DND-41 (cell line): ENCODE results near the gene ERC1.

Source experiments
- ATAC-seq: fragments of 200-7000 bp; cut with Tn5 transposase; 3 replicates; pipeline ENCODE4 v1.9.1; 2021; ENCODE audit warnings: low read depth; ENCODE audit not compliant: insufficient read depth
- DNase-seq: peaks from one replicate; pipeline ENCODE4 v3.0.0-alpha.2; 2020
- H2AFZ ChIP-seq: 2 replicates; pipeline ENCODE4 v1.6.0; 2012; ENCODE audit warnings: low read depth, low read length
- H3K27ac ChIP-seq: 2 replicates; pipeline ENCODE4 v1.5.1; 2012; ENCODE audit warnings: low read length, inconsistent platforms
- H3K27me3 ChIP-seq: fragments of 200-600 bp; sonication (generic); 2 replicates; pipeline ENCODE4 v1.6.0; 2012; ENCODE audit warnings: low read length, mild to moderate bottlenecking, inconsistent platforms; ENCODE audit not compliant: insufficient read depth, poor library complexity
- H3K36me3 ChIP-seq: 2 replicates; pipeline ENCODE4 v1.5.1; 2012; ENCODE audit warnings: low read length, inconsistent platforms; ENCODE audit not compliant: insufficient read depth
- H3K4me1 ChIP-seq: 2 replicates; pipeline ENCODE4 v1.5.1; 2012; ENCODE audit warnings: mild to moderate bottlenecking, low read length; ENCODE audit not compliant: insufficient read depth
- H3K4me2 ChIP-seq: 2 replicates; pipeline ENCODE4 v1.6.0; 2012; ENCODE audit warnings: mild to moderate bottlenecking, moderate library complexity, low read length, inconsistent platforms; ENCODE audit not compliant: insufficient read depth
- H3K4me3 ChIP-seq, 2 experiments: fragments of 200-600 bp in 1 of 2; shearing (Covaris generic) in 1 of 2; 2 replicates each; pipeline ENCODE4 v1.5.1; 2012 to 2016; ENCODE audit warnings: inconsistent platforms in 2 of 2, low read length in 2 of 2, mild to moderate bottlenecking in 2 of 2, low read depth in 1 of 2, moderate library complexity in 1 of 2
- H3K79me2 ChIP-seq: 2 replicates; pipeline ENCODE4 v1.6.0; 2012; ENCODE audit warnings: low read length, inconsistent platforms; ENCODE audit not compliant: insufficient read depth
- H3K9ac ChIP-seq: 2 replicates; pipeline ENCODE4 v1.6.0; 2012; ENCODE audit warnings: low read depth, mild to moderate bottlenecking, inconsistent platforms, low read length, moderate library complexity
- H3K9me3 ChIP-seq: 2 replicates; pipeline ENCODE4 v1.5.1; 2012; ENCODE audit warnings: low read length, moderate library complexity, mild to moderate bottlenecking, inconsistent platforms; ENCODE audit not compliant: insufficient read depth, severe bottlenecking
- H4K20me1 ChIP-seq: 2 replicates; pipeline ENCODE4 v1.6.0; 2012; ENCODE audit warnings: low read length; ENCODE audit not compliant: insufficient read depth
- CTCF ChIP-seq: IDR thresholded peaks from 2 replicates; pipeline ENCODE4 v1.5.1; 2012; ENCODE audit warnings: borderline replicate concordance, low read length, moderate library complexity, mild to moderate bottlenecking; ENCODE audit not compliant: poor library complexity, severe bottlenecking; ENCODE audit errors: extremely low read depth
- EZH2 ChIP-seq: IDR thresholded peaks from 3 replicates; pipeline ENCODE4 v1.6.1; 2012; ENCODE audit warnings: borderline replicate concordance, low read depth, mild to moderate bottlenecking, moderate library complexity, low read length, inconsistent platforms; ENCODE audit not compliant: severe bottlenecking

Gene ERC1

DNA sequence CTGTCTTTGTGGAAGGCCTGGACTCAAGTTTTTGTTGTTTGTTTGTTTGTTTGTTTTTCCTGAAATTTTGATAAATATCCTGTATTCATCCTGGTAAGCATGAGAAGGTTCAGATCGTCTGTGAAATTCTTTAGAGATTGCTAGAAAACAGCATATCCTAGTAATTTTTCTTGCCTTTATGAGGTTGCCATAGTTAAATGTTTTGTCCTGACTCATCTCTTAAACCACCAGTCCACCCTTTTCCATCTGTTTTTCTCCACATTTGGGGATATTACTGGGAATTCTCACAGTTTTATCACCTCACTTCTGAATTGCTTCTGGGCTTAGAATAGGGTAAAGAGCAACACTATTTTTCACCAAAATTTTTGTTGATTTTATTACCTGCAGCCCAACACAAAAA lies 355.1 kb downstream of the ERC1 start:
- Histone ChIP-seq H3K4me1 (no peaks in the 10 kb centered on the region), H3K9me3 (no peaks in the 10 kb centered on the region), H3K79me2 (no peaks in the 10 kb centered on the region), H3K4me2 (no peak overlapping the region), H3K27me3 (no peaks in the 10 kb centered on the region), H3K9ac (no peak overlapping the region), H3K4me3 (no peak overlapping the region), H3K36me3 (no peaks in the 10 kb centered on the region), H3K27ac (no peak overlapping the region), H2AFZ (no peak overlapping the region), H4K20me1 (no peaks in the 10 kb centered on the region)
- ATAC-seq (no peak), DNase-seq (no peak)
- TF ChIP-seq EZH2: no peak

- TF ChIP-seq CTCF (no peak), EZH2 (no peak)
These were observed 356.3 kb downstream of the ERC1 start for GRCh38 chr12:1347294-1347693.

GRCh38 chr12:1348606-1349005 lies 357.6 kb downstream of the ERC1 start:
- Histone ChIP-seq H4K20me1 (no peaks in the 10 kb centered on the region), H3K27me3 (no peaks in the 10 kb centered on the region), H3K4me3 (no peak overlapping the region), H3K79me2 (no peaks in the 10 kb centered on the region), H3K27ac (no peak overlapping the region), H3K9ac (no peak overlapping the region), H3K4me1 (no peaks in the 10 kb centered on the region), H3K4me2 (no peak overlapping the region), H2AFZ (no peak overlapping the region), H3K9me3 (no peaks in the 10 kb centered on the region), H3K36me3 (no peaks in the 10 kb centered on the region)
- TF ChIP-seq EZH2 (no peak), CTCF (no peak)
- ATAC-seq: no peak
- no peak for DNase-seq

More at GRCh38 chr12:1347294-1347693, 356.3 kb downstream of the ERC1 start:
- no peaks in the 10 kb centered on the region for H3K4me1 ChIP-seq
- H3K4me2 ChIP-seq: no peak overlapping the region
- no peak overlapping the region for H2AFZ ChIP-seq
- no peak overlapping the region for H3K4me3 ChIP-seq
- H3K27ac ChIP-seq: no peak overlapping the region
- H3K79me2 ChIP-seq: no peaks in the 10 kb centered on the region
- no peaks in the 10 kb centered on the region for H3K27me3 ChIP-seq
- DNase-seq (no peak), ATAC-seq (no peak)
- no peak overlapping the region for H3K9ac ChIP-seq
- H4K20me1 ChIP-seq: no peaks in the 10 kb centered on the region
- H3K9me3 ChIP-seq: no peaks in the 10 kb centered on the region
- no peaks in the 10 kb centered on the region for H3K36me3 ChIP-seq

- TF ChIP-seq EZH2 (no peak), CTCF (no peak)
- Histone ChIP-seq H3K27ac (no peak overlapping the region), H3K4me3 (no peak overlapping the region), H3K9ac (no peak overlapping the region), H2AFZ (no peak overlapping the region), H3K9me3 (no peaks in the 10 kb centered on the region), H3K36me3 (no peaks in the 10 kb centered on the region), H3K4me1 (no peaks in the 10 kb centered on the region), H4K20me1 (no peaks in the 10 kb centered on the region), H3K27me3 (no peaks in the 10 kb centered on the region), H3K4me2 (no peak overlapping the region), H3K79me2 (no peaks in the 10 kb centered on the region)
- DNase-seq (no peak), ATAC-seq (no peak)
These were observed 359.3 kb downstream of the ERC1 start for GRCh38 chr12:1350055-1350933.
